Omental fat pad (tissue), 4 donors: ENCODE results near the gene OAS3. TPM values are rescaled to one million over a fixed set of nuclear protein-coding genes. Genes with fewer than 3 reads are reported as not detected.
"Not testable (repeated sequence)": the region's sequence is repeated elsewhere in the genome, so short reads cannot be mapped to it uniquely, and the experiment has no call there.

Experiments used
- ATAC-seq: fragments of 150-250 bp; one replicate; pipeline ENCODE4 v1.9.1; 2016; ENCODE audit warnings: mild to moderate bottlenecking, moderate library complexity; ENCODE audit not compliant: low FRiP score
- DNase-seq: peaks from one replicate; pipeline ENCODE4 v3.0.0-alpha.2; 2019; ENCODE audit warnings: low spot score
- total RNA-seq, 4 donors: library from RNA; depleted of rRNA; stranded (reverse); fragments of >200 nt; gene quantifications; one replicate each; pipeline ENCODE4 v1.1.0, GENCODE V29; 2016
- TF ChIP-seq, protein P1 (sequence below), 3 donors: fragments of 450-650 bp; IDR thresholded peaks; one replicate each; pipeline ENCODE4 v1.5.1; 2016 to 2017; ENCODE audit warnings: antibody characterized with exemption in 3 of 3, mild to moderate bottlenecking in 3 of 3, moderate library complexity in 2 of 3

Gene OAS3
- total RNA-seq, 4 donors from 2014 or later = 5.8 to 46.3 (median 17.7) TPM

- ATAC-seq (no peak), DNase-seq (no peak)
- TF ChIP-seq, protein P1, sequence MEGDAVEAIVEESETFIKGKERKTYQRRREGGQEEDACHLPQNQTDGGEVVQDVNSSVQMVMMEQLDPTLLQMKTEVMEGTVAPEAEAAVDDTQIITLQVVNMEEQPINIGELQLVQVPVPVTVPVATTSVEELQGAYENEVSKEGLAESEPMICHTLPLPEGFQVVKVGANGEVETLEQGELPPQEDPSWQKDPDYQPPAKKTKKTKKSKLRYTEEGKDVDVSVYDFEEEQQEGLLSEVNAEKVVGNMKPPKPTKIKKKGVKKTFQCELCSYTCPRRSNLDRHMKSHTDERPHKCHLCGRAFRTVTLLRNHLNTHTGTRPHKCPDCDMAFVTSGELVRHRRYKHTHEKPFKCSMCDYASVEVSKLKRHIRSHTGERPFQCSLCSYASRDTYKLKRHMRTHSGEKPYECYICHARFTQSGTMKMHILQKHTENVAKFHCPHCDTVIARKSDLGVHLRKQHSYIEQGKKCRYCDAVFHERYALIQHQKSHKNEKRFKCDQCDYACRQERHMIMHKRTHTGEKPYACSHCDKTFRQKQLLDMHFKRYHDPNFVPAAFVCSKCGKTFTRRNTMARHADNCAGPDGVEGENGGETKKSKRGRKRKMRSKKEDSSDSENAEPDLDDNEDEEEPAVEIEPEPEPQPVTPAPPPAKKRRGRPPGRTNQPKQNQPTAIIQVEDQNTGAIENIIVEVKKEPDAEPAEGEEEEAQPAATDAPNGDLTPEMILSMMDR (IDR thresholded peaks at IDR 0.05) = no peak
Measured at GRCh38 chr12:112980491-112981158, 42.4 kb downstream of the OAS3 start.

GRCh38 chr12:112985642-112986290, 47.5 kb downstream of the OAS3 start:
- ATAC-seq = no peak
- TF ChIP-seq, protein P1 (IDR thresholded peaks at IDR 0.05) = no peak

DNA sequence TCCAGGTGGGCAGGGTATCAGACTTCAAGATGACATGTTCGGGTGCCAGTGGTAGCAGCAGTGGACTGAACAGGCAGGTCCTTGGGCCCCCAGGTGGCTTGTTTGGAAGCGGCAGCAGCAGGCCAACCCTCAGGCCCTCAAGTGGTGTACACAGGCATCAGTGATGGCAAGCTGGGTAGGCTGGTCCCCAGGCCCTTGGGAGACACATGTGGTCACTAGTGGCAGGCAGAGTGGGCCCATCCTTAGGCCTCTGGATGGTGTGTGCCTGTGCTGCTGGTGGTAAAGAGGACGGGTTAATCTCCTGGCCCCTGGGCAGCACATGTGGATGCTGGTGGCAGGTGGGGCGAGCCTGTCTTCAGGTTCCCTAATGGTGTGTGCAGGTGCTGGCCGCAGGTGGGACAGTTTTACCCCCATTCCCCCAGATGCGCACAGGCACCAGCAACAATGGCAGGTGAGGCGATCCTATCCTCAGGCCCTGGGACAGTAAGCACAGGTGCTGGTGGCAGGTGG, 48.1 kb downstream of the OAS3 start:
- DNase-seq (no peak), ATAC-seq (no peak)
- TF ChIP-seq, protein P1 (IDR thresholded peaks at IDR 0.05) = no peak

More at GRCh38 chr12:112985642-112986290, 47.5 kb downstream of the OAS3 start:
- no peak for DNase-seq

DNA sequence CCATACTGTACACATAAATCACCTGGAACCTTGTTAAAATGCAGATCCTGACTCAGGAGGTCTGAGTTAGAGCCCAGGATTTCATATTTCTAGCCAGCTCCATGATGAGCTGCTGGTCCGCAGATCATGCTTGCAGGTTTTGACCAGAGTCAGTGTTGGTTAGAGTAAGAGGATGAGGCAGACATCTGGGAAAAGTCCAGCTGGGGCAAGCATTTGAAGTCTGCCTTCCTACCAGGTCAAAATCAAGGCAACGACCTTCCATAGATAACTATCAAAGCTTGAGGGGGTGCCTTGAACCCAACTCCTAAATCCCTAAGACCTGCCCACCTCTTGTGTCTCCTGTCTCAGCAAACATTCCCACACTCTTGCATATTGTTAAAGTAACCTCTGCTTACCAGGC, 49.3 kb downstream of the OAS3 start:
- ATAC-seq (no peak), DNase-seq (no peak)
- TF ChIP-seq, protein P1 (IDR thresholded peaks at IDR 0.05) = no peak

DNA sequence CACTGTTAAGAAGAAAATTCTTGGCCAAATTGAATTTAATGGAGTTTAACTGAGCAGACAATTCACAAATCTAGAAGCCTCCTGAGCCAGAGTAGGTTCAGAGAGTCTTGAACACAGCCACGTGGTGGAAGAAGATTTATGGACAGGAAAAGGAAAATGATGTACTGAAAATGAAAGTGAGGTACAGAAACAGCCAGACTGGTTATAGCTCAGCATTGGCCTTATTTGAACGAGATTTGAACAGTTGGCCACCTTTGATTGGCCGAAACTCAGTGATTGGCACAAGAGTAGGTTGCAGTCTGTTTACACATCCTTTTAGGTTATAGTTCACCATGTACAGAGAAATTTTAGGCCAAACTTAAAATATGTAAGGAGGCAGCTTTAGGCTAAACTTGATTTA, 50.0 kb downstream of the OAS3 start:
- DNase-seq (no peak), ATAC-seq (no peak)

DNA sequence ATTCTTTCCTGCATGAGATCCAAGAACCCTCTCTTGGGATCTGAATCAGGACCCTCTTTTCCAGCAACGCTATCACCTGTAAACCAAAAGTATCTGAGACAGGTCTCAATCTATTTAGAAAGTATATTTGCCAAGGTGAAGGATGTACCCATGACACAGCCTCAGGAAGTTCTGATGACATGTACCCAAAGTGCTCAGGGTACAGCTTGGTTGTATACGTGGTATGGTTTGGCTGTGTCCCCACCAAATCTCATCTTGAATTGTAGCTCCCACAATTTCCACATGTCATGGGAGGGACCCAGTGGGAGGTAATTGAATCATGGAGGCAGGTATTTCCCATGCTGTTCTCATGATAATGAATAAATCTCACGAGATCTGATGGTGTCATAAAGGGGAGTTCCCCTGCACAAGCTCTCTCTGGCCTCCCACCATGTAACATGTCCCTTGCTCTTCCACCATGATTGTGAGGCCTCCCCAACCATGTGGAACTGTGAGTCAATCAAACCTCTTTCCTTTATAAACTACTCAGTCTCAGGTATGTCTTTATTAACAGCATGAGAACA, 50.6 kb downstream of the OAS3 start:
- DNase-seq, ATAC-seq: not testable (repeated sequence)

More for the DNA sequence above, 50.0 kb downstream of the OAS3 start:
- TF ChIP-seq, protein P1 (IDR thresholded peaks at IDR 0.05) = no peak

GRCh38 chr12:112989806-112990205, 51.5 kb downstream of the OAS3 start:
- DNase-seq (no peak), ATAC-seq (no peak)
- TF ChIP-seq, protein P1 (IDR thresholded peaks at IDR 0.05) = no peak
